ENCODE measurements around the gene TRIP10. TPM values are rescaled to one million over a fixed set of nuclear protein-coding genes. Genes with fewer than 3 reads are reported as not detected.
A peak's percentile ranks its signal among the peaks of the same experiment; 100 is the strongest.

Gene TRIP10
- total and polyA plus RNA-seq, 2 of the 13 experiments (the other 11 are each of a cell fraction or from before 2014, with no cell fraction given): 32.5 to 33.2 TPM

- TF ChIP-seq KLF12 (CRISPR knock-in tag; IDR thresholded peaks at IDR 0.05; ENCODE audit: borderline replicate concordance) (peak; percentile 82; the same call in 1 of the 2 replicates), TOPORS (CRISPR knock-in tag; IDR thresholded peaks at IDR 0.05) (no peak), SOX5 (CRISPR knock-in tag; IDR thresholded peaks at IDR 0.05; ENCODE audit: borderline replicate concordance) (peak; percentile 83; the same call in 1 of the 2 replicates), LCORL (IDR thresholded peaks at IDR 0.05) (no peak), LCORL (CRISPR knock-in tag; IDR thresholded peaks at IDR 0.05) (peak; percentile 81; the same call in 1 of the 2 replicates), SYNCRIP (IDR thresholded peaks at IDR 0.05; ENCODE audit: insufficient read depth, low read depth, low read length) (no peak), SMAD1 (CRISPR knock-in tag; IDR thresholded peaks at IDR 0.05; ENCODE audit: borderline replicate concordance, low read depth) (no peak), CREB1 (IDR thresholded peaks at IDR 0.05) (peak; percentile 54), CREB1 (CRISPR knock-in tag; IDR thresholded peaks at IDR 0.05) (no peak), NR2F2 (IDR thresholded peaks at IDR 0.05; ENCODE audit: borderline replicate concordance, low read depth) (no peak), BORCS8-MEF2B (CRISPR knock-in tag; IDR thresholded peaks at IDR 0.05) (no peak), TBX2 (CRISPR knock-in tag; IDR thresholded peaks at IDR 0.05; ENCODE audit: borderline replicate concordance) (peak; percentile 66; the same call in 1 of the 2 replicates), NFYC (CRISPR knock-in tag; IDR thresholded peaks at IDR 0.05) (0 out of 2 replicates have a peak, but pooled peaks have one; percentile 27), ZSCAN29 (CRISPR knock-in tag; conservative IDR thresholded peaks at IDR 0.05) (0 out of 2 replicates have a peak, but pooled peaks have one; percentile 26), NR2F6 (IDR thresholded peaks at IDR 0.05) (0 out of 2 replicates have a peak, but pooled peaks have one; percentile 31), NR2F6 (CRISPR knock-in tag; IDR thresholded peaks at IDR 0.05) (peak; percentile 85), ZBTB3 (CRISPR knock-in tag; IDR thresholded peaks at IDR 0.05; ENCODE audit: borderline replicate concordance, low read depth) (no peak), RFXAP (CRISPR knock-in tag; IDR thresholded peaks at IDR 0.05; ENCODE audit: borderline replicate concordance) (peak; percentile 81; the same call in 1 of the 2 replicates), SP1 (IDR thresholded peaks at IDR 0.05) (no peak), SP1 (CRISPR knock-in tag; IDR thresholded peaks at IDR 0.05) (peak; percentile 73), ZNF7 (CRISPR knock-in tag; IDR thresholded peaks at IDR 0.05) (no peak), PAWR (CRISPR knock-in tag; IDR thresholded peaks at IDR 0.05; ENCODE audit: borderline replicate concordance) (no peak), RFX3 (CRISPR knock-in tag; IDR thresholded peaks at IDR 0.05) (peak; percentile 49), RBFOX2 (IDR thresholded peaks at IDR 0.05; ENCODE audit: low read depth, low read length) (peak; percentile 39)
- TF ChIP-seq, protein P1, sequence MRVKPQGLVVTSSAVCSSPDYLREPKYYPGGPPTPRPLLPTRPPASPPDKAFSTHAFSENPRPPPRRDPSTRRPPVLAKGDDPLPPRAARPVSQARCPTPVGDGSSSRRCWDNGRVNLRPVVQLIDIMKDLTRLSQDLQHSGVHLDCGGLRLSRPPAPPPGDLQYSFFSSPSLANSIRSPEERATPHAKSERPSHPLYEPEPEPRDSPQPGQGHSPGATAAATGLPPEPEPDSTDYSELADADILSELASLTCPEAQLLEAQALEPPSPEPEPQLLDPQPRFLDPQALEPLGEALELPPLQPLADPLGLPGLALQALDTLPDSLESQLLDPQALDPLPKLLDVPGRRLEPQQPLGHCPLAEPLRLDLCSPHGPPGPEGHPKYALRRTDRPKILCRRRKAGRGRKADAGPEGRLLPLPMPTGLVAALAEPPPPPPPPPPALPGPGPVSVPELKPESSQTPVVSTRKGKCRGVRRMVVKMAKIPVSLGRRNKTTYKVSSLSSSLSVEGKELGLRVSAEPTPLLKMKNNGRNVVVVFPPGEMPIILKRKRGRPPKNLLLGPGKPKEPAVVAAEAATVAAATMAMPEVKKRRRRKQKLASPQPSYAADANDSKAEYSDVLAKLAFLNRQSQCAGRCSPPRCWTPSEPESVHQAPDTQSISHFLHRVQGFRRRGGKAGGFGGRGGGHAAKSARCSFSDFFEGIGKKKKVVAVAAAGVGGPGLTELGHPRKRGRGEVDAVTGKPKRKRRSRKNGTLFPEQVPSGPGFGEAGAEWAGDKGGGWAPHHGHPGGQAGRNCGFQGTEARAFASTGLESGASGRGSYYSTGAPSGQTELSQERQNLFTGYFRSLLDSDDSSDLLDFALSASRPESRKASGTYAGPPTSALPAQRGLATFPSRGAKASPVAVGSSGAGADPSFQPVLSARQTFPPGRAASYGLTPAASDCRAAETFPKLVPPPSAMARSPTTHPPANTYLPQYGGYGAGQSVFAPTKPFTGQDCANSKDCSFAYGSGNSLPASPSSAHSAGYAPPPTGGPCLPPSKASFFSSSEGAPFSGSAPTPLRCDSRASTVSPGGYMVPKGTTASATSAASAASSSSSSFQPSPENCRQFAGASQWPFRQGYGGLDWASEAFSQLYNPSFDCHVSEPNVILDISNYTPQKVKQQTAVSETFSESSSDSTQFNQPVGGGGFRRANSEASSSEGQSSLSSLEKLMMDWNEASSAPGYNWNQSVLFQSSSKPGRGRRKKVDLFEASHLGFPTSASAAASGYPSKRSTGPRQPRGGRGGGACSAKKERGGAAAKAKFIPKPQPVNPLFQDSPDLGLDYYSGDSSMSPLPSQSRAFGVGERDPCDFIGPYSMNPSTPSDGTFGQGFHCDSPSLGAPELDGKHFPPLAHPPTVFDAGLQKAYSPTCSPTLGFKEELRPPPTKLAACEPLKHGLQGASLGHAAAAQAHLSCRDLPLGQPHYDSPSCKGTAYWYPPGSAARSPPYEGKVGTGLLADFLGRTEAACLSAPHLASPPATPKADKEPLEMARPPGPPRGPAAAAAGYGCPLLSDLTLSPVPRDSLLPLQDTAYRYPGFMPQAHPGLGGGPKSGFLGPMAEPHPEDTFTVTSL (CRISPR knock-in tag; IDR thresholded peaks at IDR 0.05; ENCODE audit: borderline replicate concordance): no peak; the same call in 1 of the 2 replicates
- TF ChIP-seq, protein P2, sequence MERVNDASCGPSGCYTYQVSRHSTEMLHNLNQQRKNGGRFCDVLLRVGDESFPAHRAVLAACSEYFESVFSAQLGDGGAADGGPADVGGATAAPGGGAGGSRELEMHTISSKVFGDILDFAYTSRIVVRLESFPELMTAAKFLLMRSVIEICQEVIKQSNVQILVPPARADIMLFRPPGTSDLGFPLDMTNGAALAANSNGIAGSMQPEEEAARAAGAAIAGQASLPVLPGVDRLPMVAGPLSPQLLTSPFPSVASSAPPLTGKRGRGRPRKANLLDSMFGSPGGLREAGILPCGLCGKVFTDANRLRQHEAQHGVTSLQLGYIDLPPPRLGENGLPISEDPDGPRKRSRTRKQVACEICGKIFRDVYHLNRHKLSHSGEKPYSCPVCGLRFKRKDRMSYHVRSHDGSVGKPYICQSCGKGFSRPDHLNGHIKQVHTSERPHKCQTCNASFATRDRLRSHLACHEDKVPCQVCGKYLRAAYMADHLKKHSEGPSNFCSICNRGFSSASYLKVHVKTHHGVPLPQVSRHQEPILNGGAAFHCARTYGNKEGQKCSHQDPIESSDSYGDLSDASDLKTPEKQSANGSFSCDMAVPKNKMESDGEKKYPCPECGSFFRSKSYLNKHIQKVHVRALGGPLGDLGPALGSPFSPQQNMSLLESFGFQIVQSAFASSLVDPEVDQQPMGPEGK (CRISPR knock-in tag; IDR thresholded peaks at IDR 0.05): peak; percentile 95
Observed at GRCh38 chr19:6730153-6730804, 9.2 kb upstream of the TRIP10 start (continued).

Data from HepG2 (cell line).